ENCODE data around the gene CDH5.

DNA sequence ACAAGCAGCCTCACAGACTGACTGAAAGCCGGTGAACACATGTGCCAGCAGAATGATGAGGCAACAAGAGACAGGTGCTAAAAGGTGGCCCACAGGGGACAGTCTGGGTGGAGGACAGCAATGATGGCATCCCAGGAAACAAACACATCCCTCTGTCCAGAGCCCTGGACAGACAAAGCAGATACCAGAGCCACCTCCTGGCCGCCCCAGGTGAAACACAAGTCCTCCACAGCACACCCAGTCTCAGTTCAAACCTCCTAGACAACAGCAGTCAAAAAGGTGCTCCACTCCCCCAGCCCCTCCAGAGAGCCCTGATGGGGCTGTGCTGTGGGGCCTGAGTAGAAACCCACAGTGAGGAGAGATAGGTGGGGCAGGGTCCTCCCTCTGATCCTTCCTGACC is 20.3 kb upstream of the CDH5 start:
- TF ChIP-seq, protein P1, sequence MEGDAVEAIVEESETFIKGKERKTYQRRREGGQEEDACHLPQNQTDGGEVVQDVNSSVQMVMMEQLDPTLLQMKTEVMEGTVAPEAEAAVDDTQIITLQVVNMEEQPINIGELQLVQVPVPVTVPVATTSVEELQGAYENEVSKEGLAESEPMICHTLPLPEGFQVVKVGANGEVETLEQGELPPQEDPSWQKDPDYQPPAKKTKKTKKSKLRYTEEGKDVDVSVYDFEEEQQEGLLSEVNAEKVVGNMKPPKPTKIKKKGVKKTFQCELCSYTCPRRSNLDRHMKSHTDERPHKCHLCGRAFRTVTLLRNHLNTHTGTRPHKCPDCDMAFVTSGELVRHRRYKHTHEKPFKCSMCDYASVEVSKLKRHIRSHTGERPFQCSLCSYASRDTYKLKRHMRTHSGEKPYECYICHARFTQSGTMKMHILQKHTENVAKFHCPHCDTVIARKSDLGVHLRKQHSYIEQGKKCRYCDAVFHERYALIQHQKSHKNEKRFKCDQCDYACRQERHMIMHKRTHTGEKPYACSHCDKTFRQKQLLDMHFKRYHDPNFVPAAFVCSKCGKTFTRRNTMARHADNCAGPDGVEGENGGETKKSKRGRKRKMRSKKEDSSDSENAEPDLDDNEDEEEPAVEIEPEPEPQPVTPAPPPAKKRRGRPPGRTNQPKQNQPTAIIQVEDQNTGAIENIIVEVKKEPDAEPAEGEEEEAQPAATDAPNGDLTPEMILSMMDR (IDR thresholded peaks at IDR 0.05; ENCODE audit: control extremely low read depth in 1 of 3, insufficient read depth in 1 of 3, low read depth in 1 of 3, low read length in 3 of 3) = no peak
- TF ChIP-seq CREB1 (IDR thresholded peaks at IDR 0.05) (no peak), MAFK (IDR thresholded peaks at IDR 0.05; ENCODE audit: low read depth, low read length) (no peak), POLR2AphosphoS5 (IDR thresholded peaks at IDR 0.05; ENCODE audit: low read depth, low read length) (no peak), SIX5 (IDR thresholded peaks at IDR 0.05; ENCODE audit: low read depth, low read length) (no peak)
